DOHH2 (cell line): ENCODE measurements around the gene KCNIP3.

ENCODE experiments used
- H3F3A ChIP-seq: fragments of 200-600 bp; sonication (generic), shearing (Covaris generic); 2 replicates; pipeline ENCODE4 v1.6.0; 2016; ENCODE audit warnings: antibody characterized with exemption, mild to moderate bottlenecking; ENCODE audit not compliant: control insufficient read depth, insufficient read depth
- H3K27ac ChIP-seq: fragments of 200-600 bp; sonication (generic); 2 replicates; pipeline ENCODE4 v1.5.1; 2014; ENCODE audit warnings: low read depth, mild to moderate bottlenecking, low read length, moderate library complexity
- H3K27me3 ChIP-seq: fragments of 200-600 bp; sonication (generic); 2 replicates; pipeline ENCODE4 v1.6.1; 2014; ENCODE audit warnings: mild to moderate bottlenecking, low read length, mixed read lengths; ENCODE audit not compliant: control insufficient read depth
- H3K36me3 ChIP-seq: fragments of 200-600 bp; sonication (generic); 2 replicates; pipeline ENCODE4 v1.6.1; 2014; ENCODE audit warnings: mild to moderate bottlenecking, low read length, moderate library complexity, mixed read lengths; ENCODE audit not compliant: control insufficient read depth
- H3K4me1 ChIP-seq: fragments of 200-600 bp; sonication (generic); 2 replicates; pipeline ENCODE4 v1.6.1; 2014; ENCODE audit warnings: mild to moderate bottlenecking, low read length, mixed read lengths; ENCODE audit not compliant: control insufficient read depth
- H3K4me2 ChIP-seq: fragments of 200-600 bp; sonication (generic); 2 replicates; pipeline ENCODE4 v1.6.0; 2014; ENCODE audit warnings: mild to moderate bottlenecking, low read length, moderate library complexity
- H3K4me3 ChIP-seq: fragments of 200-600 bp; sonication (generic); 2 replicates; pipeline ENCODE4 v1.5.1; 2014; ENCODE audit warnings: mild to moderate bottlenecking, low read length, mixed read lengths
- H3K79me2 ChIP-seq: fragments of 200-600 bp; sonication (generic); 2 replicates; pipeline ENCODE4 v1.6.1; 2014; ENCODE audit warnings: mild to moderate bottlenecking, low read length, mixed read lengths; ENCODE audit not compliant: control insufficient read depth
- H3K9me2 ChIP-seq: fragments of 200-600 bp; sonication (generic); replicated peaks from 2 replicates; pipeline ENCODE4 v1.6.1; 2014; ENCODE audit warnings: mild to moderate bottlenecking, low read length, mixed read lengths; ENCODE audit not compliant: control insufficient read depth
- H3K9me3 ChIP-seq: fragments of 200-600 bp; sonication (generic); 2 replicates; pipeline ENCODE4 v1.6.1; 2014; ENCODE audit warnings: antibody characterized with exemption, low read length, mixed read lengths; ENCODE audit not compliant: control insufficient read depth, insufficient read depth
- H4K20me1 ChIP-seq: fragments of 200-600 bp; sonication (generic); 2 replicates; pipeline ENCODE4 v1.6.0; 2014; ENCODE audit warnings: low read depth, mild to moderate bottlenecking, antibody characterized with exemption, low read length, moderate library complexity; ENCODE audit not compliant: control insufficient read depth, insufficient read depth
- EZH2phosphoT487 ChIP-seq: fragments of 200-600 bp; sonication (generic); IDR thresholded peaks from 2 replicates; pipeline ENCODE4 v1.6.1; 2017; ENCODE audit warnings: borderline replicate concordance, mild to moderate bottlenecking, antibody characterized with exemption, low read length, moderate library complexity, mixed read lengths
- TF ChIP-seq, protein P1 (sequence below): fragments of 200-600 bp; sonication (generic); IDR thresholded peaks from one replicate; pipeline ENCODE4 v1.5.1; 2014; ENCODE audit warnings: antibody characterized with exemption, mild to moderate bottlenecking, low read depth, low read length; ENCODE audit not compliant: poor library complexity, severe bottlenecking

Gene KCNIP3

DNA sequence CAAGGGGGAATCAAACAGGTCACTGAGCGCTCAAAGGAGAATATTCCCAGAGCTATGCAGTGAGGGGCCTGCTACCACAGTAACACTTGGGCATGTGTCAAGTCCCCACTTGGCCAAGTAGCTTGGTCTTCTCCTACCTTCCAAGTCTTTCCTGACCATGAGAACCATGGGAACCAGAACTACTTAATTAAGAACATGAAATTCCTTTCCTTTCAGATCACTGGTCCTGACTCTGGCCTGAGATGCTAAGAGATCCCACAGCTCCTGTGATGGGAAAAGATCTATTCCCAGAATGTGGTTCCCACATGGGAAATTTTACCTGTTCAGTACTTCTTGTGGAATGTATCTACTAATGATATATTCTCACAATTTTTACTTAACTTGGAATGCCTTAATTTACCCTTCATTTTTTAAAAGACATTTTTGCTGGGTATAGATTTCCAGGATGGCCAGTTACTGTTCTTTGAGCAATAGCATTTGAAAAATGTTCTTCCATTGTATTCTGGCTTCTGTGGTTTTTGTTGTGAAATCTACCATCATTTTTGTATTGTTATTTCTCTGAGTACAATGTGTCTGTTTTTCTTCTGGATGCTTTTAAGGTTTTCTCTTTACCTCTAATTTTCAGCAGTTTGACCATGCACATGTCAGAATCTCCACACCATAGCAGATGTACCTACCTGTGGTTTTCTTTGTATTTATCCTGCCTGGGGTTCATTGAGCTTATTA, 37.9 kb downstream of the KCNIP3 start:
- Histone ChIP-seq H3K9me3 (no peaks in the 10 kb centered on the region), H3K4me2 (no peak overlapping the region), H3K27me3 (no peaks in the 10 kb centered on the region), H3K27ac (no peak overlapping the region), H3K9me2 (no peaks in the 10 kb centered on the region), H3K4me1 (no peaks in the 10 kb centered on the region), H3K36me3 (no peaks in the 10 kb centered on the region), H3F3A (no peaks in the 10 kb centered on the region), H3K79me2 (no peaks in the 10 kb centered on the region), H3K4me3 (no peak overlapping the region), H4K20me1 (no peaks in the 10 kb centered on the region)
- TF ChIP-seq, protein P1, sequence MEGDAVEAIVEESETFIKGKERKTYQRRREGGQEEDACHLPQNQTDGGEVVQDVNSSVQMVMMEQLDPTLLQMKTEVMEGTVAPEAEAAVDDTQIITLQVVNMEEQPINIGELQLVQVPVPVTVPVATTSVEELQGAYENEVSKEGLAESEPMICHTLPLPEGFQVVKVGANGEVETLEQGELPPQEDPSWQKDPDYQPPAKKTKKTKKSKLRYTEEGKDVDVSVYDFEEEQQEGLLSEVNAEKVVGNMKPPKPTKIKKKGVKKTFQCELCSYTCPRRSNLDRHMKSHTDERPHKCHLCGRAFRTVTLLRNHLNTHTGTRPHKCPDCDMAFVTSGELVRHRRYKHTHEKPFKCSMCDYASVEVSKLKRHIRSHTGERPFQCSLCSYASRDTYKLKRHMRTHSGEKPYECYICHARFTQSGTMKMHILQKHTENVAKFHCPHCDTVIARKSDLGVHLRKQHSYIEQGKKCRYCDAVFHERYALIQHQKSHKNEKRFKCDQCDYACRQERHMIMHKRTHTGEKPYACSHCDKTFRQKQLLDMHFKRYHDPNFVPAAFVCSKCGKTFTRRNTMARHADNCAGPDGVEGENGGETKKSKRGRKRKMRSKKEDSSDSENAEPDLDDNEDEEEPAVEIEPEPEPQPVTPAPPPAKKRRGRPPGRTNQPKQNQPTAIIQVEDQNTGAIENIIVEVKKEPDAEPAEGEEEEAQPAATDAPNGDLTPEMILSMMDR, result no peak
- TF ChIP-seq EZH2phosphoT487, result no peak

DNA sequence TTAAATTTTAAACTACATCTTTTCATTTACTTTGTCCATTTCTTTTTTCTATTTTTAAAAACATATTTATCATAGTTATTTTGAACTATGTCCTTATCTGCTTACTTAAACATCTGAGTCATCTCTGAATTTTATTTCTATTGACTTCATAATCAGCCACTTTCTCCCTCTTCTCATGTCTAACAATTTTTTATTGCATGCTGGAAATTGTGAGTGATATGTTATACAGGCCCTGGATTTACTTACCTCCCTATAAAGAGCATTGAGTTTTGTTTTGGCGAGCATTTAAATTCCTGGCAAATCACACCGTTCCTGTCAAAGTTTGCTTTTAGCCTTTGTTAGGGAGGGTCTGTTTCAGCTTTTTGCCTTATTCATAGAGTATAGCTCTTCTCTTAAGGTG, 39.3 kb downstream of the KCNIP3 start:
- no peaks in the 10 kb centered on the region for H3K36me3 ChIP-seq
- no peak overlapping the region for H3K27ac ChIP-seq
- no peaks in the 10 kb centered on the region for H4K20me1 ChIP-seq
- H3K4me3 ChIP-seq, result no peak overlapping the region
- H3K9me3 ChIP-seq, result no peaks in the 10 kb centered on the region
- no peak overlapping the region for H3K4me2 ChIP-seq
- no peaks in the 10 kb centered on the region for H3K4me1 ChIP-seq
- no peaks in the 10 kb centered on the region for H3K79me2 ChIP-seq
- H3K9me2 ChIP-seq, result no peaks in the 10 kb centered on the region
- TF ChIP-seq, protein P1, result no peak
- no peaks in the 10 kb centered on the region for H3K27me3 ChIP-seq
- H3F3A ChIP-seq, result no peaks in the 10 kb centered on the region

DNA sequence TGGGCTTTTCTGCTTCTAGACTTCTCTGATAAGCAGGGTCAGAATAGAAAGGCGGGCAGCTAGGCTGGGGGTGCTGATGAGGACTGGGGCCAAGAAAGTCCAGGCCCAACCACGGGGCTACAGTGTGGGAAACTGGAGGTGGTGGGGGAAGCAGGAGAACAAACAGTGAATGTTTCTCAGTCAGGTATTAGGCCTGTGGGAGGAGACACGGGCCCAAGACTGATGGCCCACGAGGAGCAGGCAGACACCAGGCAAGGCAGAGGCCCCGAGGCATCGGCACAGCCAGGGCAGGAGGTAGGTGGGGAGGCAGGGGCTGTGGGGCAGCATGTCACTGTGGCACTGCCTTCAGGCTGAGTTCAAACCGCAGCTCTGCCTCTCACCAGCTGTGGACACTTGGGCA, 40.7 kb downstream of the KCNIP3 start:
- Histone ChIP-seq H3K9me3 (no peaks in the 10 kb centered on the region), H3K79me2 (no peaks in the 10 kb centered on the region), H3K9me2 (no peaks in the 10 kb centered on the region), H3F3A (no peaks in the 10 kb centered on the region), H3K4me2 (no peak overlapping the region), H3K27ac (no peak overlapping the region), H4K20me1 (no peaks in the 10 kb centered on the region), H3K4me1 (no peaks in the 10 kb centered on the region), H3K27me3 (no peaks in the 10 kb centered on the region), H3K36me3 (no peaks in the 10 kb centered on the region), H3K4me3 (no peak overlapping the region)
- TF ChIP-seq, protein P1, result no peak
- no peak for TF ChIP-seq EZH2phosphoT487
